GM23338 (cell line): ENCODE data around the gene TMEM86A.

Source experiments
- JUNB ChIP-seq: IDR thresholded peaks from one replicate; pipeline ENCODE4 v1.6.1; 2016; ENCODE audit warnings: antibody characterized with exemption; ENCODE audit not compliant: unreplicated experiment
- TF ChIP-seq, protein P1 (sequence below), 2 experiments: fragments of 200-600 bp in 1 of 2; sonication (generic) in 1 of 2; conservative IDR thresholded peaks; 2 replicates each; pipeline versions ENCODE4 v1.5.1 to v1.6.1; 2016 to 2017; ENCODE audit warnings: antibody characterized with exemption in 2 of 2, low read depth in 2 of 2, mild to moderate bottlenecking in 2 of 2, moderate library complexity in 1 of 2

DNA sequence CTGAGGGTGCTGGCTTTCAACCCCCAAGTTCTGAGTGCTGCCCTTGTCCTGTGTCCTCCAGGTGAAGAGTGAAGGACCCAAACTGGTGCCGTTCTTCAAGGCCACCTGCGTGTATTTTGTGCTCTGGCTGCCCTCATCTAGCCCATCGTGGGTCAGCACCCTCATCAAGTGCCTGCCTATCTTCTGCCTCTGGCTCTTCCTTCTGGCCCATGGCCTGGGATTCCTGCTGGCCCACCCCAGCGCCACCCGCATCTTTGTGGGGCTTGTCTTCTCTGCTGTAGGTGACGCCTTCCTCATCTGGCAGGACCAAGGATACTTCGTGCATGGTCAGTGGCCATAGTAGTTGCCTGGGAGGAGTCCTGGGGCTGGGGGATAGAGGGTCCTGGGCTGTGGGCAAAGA is 2.3 kb downstream of the TMEM86A start:
- TF ChIP-seq, protein P1, sequence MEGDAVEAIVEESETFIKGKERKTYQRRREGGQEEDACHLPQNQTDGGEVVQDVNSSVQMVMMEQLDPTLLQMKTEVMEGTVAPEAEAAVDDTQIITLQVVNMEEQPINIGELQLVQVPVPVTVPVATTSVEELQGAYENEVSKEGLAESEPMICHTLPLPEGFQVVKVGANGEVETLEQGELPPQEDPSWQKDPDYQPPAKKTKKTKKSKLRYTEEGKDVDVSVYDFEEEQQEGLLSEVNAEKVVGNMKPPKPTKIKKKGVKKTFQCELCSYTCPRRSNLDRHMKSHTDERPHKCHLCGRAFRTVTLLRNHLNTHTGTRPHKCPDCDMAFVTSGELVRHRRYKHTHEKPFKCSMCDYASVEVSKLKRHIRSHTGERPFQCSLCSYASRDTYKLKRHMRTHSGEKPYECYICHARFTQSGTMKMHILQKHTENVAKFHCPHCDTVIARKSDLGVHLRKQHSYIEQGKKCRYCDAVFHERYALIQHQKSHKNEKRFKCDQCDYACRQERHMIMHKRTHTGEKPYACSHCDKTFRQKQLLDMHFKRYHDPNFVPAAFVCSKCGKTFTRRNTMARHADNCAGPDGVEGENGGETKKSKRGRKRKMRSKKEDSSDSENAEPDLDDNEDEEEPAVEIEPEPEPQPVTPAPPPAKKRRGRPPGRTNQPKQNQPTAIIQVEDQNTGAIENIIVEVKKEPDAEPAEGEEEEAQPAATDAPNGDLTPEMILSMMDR (conservative IDR thresholded peaks at IDR 0.05; ENCODE audit: low read depth in 2 of 2), result no peak
- TF ChIP-seq JUNB, result no peak
